ENCODE results near the gene TRAP1. TPM values are rescaled to one million over a fixed set of nuclear protein-coding genes. Genes with fewer than 3 reads are reported as not detected.

The TRAP1 gene
- total and polyA plus RNA-seq, 2 experiments from 2014 or later: 143 to 228 TPM

DNA sequence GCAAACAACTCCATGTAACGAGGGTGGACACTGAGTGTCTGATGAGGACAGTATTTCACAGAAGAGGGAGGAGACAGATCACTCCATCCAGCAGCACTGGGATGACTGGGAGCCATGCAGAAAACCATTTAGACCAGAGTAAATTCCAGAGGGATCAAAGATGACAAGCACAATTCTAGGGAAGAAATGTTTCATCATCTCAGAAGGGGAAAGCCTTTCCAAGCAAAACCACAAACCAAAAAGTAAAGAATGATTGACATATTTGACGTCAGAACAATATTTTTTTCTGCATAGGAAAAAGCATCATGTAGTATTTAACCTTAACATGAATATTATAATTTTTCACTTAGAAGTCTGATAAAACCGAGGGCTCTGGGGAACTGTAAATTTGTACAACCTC lies 58.1 kb downstream of the TRAP1 start:
- no peak overlapping the region for H3K4me2 ChIP-seq
- Mint-ChIP-seq H3K9me3 (no peaks in the 10 kb centered on the region), H3K4me1 (peaks cover 8% of the 10 kb centered on the region; the same call in 2 of the 3 replicates), H3K36me3 (ENCODE audit: low read depth) (peaks cover 89% of the 10 kb centered on the region), H3K4me3 (no peak overlapping the region), H3K27me3 (ENCODE audit: insufficient read depth, low read depth, poor library complexity) (peaks cover 3% of the 10 kb centered on the region), H3K27ac (no peak overlapping the region)
- peaks cover 31% of the 10 kb centered on the region; the same call in 1 of the 2 replicates for H3F3A ChIP-seq (replicated peaks; ENCODE audit: low read depth)
- TF ChIP-seq, protein P1, sequence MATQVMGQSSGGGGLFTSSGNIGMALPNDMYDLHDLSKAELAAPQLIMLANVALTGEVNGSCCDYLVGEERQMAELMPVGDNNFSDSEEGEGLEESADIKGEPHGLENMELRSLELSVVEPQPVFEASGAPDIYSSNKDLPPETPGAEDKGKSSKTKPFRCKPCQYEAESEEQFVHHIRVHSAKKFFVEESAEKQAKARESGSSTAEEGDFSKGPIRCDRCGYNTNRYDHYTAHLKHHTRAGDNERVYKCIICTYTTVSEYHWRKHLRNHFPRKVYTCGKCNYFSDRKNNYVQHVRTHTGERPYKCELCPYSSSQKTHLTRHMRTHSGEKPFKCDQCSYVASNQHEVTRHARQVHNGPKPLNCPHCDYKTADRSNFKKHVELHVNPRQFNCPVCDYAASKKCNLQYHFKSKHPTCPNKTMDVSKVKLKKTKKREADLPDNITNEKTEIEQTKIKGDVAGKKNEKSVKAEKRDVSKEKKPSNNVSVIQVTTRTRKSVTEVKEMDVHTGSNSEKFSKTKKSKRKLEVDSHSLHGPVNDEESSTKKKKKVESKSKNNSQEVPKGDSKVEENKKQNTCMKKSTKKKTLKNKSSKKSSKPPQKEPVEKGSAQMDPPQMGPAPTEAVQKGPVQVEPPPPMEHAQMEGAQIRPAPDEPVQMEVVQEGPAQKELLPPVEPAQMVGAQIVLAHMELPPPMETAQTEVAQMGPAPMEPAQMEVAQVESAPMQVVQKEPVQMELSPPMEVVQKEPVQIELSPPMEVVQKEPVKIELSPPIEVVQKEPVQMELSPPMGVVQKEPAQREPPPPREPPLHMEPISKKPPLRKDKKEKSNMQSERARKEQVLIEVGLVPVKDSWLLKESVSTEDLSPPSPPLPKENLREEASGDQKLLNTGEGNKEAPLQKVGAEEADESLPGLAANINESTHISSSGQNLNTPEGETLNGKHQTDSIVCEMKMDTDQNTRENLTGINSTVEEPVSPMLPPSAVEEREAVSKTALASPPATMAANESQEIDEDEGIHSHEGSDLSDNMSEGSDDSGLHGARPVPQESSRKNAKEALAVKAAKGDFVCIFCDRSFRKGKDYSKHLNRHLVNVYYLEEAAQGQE (IDR thresholded peaks at IDR 0.05; ENCODE audit: unreplicated experiment): no peak
- TF ChIP-seq, protein P2, sequence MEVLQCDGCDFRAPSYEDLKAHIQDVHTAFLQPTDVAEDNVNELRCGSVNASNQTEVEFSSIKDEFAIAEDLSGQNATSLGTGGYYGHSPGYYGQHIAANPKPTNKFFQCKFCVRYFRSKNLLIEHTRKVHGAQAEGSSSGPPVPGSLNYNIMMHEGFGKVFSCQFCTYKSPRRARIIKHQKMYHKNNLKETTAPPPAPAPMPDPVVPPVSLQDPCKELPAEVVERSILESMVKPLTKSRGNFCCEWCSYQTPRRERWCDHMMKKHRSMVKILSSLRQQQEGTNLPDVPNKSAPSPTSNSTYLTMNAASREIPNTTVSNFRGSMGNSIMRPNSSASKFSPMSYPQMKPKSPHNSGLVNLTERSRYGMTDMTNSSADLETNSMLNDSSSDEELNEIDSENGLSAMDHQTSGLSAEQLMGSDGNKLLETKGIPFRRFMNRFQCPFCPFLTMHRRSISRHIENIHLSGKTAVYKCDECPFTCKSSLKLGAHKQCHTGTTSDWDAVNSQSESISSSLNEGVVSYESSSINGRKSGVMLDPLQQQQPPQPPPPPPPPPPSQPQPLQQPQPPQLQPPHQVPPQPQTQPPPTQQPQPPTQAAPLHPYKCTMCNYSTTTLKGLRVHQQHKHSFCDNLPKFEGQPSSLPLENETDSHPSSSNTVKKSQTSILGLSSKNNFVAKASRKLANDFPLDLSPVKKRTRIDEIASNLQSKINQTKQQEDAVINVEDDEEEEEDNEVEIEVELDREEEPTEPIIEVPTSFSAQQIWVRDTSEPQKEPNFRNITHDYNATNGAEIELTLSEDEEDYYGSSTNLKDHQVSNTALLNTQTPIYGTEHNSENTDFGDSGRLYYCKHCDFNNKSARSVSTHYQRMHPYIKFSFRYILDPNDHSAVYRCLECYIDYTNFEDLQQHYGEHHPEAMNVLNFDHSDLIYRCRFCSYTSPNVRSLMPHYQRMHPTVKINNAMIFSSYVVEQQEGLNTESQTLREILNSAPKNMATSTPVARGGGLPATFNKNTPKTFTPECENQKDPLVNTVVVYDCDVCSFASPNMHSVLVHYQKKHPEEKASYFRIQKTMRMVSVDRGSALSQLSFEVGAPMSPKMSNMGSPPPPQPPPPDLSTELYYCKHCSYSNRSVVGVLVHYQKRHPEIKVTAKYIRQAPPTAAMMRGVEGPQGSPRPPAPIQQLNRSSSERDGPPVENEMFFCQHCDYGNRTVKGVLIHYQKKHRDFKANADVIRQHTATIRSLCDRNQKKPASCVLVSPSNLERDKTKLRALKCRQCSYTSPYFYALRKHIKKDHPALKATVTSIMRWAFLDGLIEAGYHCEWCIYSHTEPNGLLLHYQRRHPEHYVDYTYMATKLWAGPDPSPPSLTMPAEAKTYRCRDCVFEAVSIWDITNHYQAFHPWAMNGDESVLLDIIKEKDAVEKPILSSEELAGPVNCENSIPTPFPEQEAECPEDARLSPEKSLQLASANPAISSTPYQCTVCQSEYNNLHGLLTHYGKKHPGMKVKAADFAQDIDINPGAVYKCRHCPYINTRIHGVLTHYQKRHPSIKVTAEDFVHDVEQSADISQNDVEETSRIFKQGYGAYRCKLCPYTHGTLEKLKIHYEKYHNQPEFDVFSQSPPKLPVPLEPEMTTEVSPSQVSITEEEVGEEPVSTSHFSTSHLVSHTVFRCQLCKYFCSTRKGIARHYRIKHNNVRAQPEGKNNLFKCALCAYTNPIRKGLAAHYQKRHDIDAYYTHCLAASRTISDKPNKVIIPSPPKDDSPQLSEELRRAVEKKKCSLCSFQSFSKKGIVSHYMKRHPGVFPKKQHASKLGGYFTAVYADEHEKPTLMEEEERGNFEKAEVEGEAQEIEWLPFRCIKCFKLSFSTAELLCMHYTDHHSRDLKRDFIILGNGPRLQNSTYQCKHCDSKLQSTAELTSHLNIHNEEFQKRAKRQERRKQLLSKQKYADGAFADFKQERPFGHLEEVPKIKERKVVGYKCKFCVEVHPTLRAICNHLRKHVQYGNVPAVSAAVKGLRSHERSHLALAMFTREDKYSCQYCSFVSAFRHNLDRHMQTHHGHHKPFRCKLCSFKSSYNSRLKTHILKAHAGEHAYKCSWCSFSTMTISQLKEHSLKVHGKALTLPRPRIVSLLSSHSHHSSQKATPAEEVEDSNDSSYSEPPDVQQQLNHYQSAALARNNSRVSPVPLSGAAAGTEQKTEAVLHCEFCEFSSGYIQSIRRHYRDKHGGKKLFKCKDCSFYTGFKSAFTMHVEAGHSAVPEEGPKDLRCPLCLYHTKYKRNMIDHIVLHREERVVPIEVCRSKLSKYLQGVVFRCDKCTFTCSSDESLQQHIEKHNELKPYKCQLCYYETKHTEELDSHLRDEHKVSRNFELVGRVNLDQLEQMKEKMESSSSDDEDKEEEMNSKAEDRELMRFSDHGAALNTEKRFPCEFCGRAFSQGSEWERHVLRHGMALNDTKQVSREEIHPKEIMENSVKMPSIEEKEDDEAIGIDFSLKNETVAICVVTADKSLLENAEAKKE (CRISPR knock-in tag; IDR thresholded peaks at IDR 0.05): no peak
- no peak for TF ChIP-seq EZH2phosphoT487 (IDR thresholded peaks at IDR 0.05; ENCODE audit: unreplicated experiment)
- no peak for TF ChIP-seq NANOG (IDR thresholded peaks at IDR 0.05; ENCODE audit: borderline replicate concordance)
- no peak for TF ChIP-seq STAT1 (IDR thresholded peaks at IDR 0.05; ENCODE audit: unreplicated experiment)
- no peak for TF ChIP-seq POLR2AphosphoS5 (IDR thresholded peaks at IDR 0.05; ENCODE audit: low read depth)
- TF ChIP-seq JUNB (IDR thresholded peaks at IDR 0.05; ENCODE audit: unreplicated experiment): no peak
- TF ChIP-seq ZNF331 (CRISPR knock-in tag; IDR thresholded peaks at IDR 0.05; ENCODE audit: low read depth): no peak
- TF ChIP-seq ZNF114 (CRISPR knock-in tag; IDR thresholded peaks at IDR 0.05): no peak
- no peak for TF ChIP-seq CREB1 (CRISPR knock-in tag; IDR thresholded peaks at IDR 0.05; ENCODE audit: low read depth)
- no peak for TF ChIP-seq EZH2 (IDR thresholded peaks at IDR 0.05; ENCODE audit: low read depth, unreplicated experiment)
- TF ChIP-seq, protein P3, sequence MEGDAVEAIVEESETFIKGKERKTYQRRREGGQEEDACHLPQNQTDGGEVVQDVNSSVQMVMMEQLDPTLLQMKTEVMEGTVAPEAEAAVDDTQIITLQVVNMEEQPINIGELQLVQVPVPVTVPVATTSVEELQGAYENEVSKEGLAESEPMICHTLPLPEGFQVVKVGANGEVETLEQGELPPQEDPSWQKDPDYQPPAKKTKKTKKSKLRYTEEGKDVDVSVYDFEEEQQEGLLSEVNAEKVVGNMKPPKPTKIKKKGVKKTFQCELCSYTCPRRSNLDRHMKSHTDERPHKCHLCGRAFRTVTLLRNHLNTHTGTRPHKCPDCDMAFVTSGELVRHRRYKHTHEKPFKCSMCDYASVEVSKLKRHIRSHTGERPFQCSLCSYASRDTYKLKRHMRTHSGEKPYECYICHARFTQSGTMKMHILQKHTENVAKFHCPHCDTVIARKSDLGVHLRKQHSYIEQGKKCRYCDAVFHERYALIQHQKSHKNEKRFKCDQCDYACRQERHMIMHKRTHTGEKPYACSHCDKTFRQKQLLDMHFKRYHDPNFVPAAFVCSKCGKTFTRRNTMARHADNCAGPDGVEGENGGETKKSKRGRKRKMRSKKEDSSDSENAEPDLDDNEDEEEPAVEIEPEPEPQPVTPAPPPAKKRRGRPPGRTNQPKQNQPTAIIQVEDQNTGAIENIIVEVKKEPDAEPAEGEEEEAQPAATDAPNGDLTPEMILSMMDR (conservative IDR thresholded peaks at IDR 0.05; ENCODE audit: low read depth in 2 of 2): no peak
- TF ChIP-seq, protein P4, sequence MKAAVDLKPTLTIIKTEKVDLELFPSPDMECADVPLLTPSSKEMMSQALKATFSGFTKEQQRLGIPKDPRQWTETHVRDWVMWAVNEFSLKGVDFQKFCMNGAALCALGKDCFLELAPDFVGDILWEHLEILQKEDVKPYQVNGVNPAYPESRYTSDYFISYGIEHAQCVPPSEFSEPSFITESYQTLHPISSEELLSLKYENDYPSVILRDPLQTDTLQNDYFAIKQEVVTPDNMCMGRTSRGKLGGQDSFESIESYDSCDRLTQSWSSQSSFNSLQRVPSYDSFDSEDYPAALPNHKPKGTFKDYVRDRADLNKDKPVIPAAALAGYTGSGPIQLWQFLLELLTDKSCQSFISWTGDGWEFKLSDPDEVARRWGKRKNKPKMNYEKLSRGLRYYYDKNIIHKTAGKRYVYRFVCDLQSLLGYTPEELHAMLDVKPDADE (IDR thresholded peaks at IDR 0.05): no peak
- no peaks in the 10 kb centered on the region; the same call in 1 of the 2 replicates for H4K20me1 ChIP-seq (replicated peaks; ENCODE audit: insufficient read depth)
- no peaks in the 10 kb centered on the region; the same call in 1 of the 2 replicates for H3K4me1 ChIP-seq (ENCODE audit: insufficient read depth)
- H3K27me3 ChIP-seq (ENCODE audit: insufficient read depth): no peaks in the 10 kb centered on the region
- H3K27ac ChIP-seq (ENCODE audit: low read depth): no peak overlapping the region
- peaks cover 25% of the 10 kb centered on the region for H3K36me3 ChIP-seq (ENCODE audit: insufficient read depth)
- H3K9me2 ChIP-seq (ENCODE audit: insufficient read depth): no peaks in the 10 kb centered on the region
- ATAC-seq (no peak), DNase-seq (ENCODE audit: low spot score) (no peak)
- H2AFZ ChIP-seq: no peak overlapping the region
- H3K79me2 ChIP-seq (replicated peaks; ENCODE audit: insufficient read depth): no peaks in the 10 kb centered on the region
- no peak overlapping the region for H3K4me3 ChIP-seq
